SK-N-MC (cell line): ENCODE measurements around the gene OR5D14.

Experiments used
- EZH2 ChIP-seq: fragments of 200-600 bp; sonication (generic); IDR thresholded peaks from one replicate; pipeline ENCODE4 v1.6.1; 2017; ENCODE audit warnings: antibody characterized with exemption
- FOXP2 ChIP-seq: optimal IDR thresholded peaks from 2 replicates; pipeline ENCODE3; 2011; ENCODE audit warnings: mild to moderate bottlenecking, moderate library complexity; ENCODE audit not compliant: insufficient read depth; ENCODE audit errors: extremely low read length, control extremely low read depth
- POLR2AphosphoS5 ChIP-seq: IDR thresholded peaks from 2 replicates; pipeline ENCODE4 v1.6.1; 2012; ENCODE audit warnings: mild to moderate bottlenecking, low read depth, low read length, borderline replicate concordance

DNA sequence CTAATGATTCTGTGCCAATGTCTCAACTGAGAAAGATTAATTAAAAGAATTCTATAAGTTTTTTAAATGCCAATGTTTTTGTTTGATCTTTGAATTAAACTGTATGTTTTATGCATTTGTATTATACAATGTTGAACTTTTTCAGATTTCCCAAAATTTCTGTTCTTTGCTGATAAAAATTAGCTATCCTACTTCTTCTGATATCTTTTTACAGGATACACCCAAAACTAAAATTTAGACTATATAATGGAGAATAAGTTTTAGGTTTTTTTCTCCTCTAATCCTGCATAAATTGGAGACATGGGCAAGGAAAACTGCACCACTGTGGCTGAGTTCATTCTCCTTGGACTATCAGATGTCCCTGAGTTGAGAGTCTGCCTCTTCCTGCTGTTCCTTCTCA, 31.6 kb downstream of the OR5D14 start, which contains the start of gene OR5L2:
- no peak for TF ChIP-seq EZH2
- no peak for TF ChIP-seq POLR2AphosphoS5
- TF ChIP-seq FOXP2: no peak
